GM12873 (cell line): ENCODE measurements around the gene KRT9.

Experiments
- CTCF ChIP-seq: IDR thresholded peaks from 2 replicates; pipeline ENCODE4 v1.5.1; 2012; ENCODE audit warnings: low read depth, mild to moderate bottlenecking, moderate library complexity, low read length, control low read depth; ENCODE audit not compliant: insufficient read depth; ENCODE audit errors: missing control alignments

Gene KRT9

DNA sequence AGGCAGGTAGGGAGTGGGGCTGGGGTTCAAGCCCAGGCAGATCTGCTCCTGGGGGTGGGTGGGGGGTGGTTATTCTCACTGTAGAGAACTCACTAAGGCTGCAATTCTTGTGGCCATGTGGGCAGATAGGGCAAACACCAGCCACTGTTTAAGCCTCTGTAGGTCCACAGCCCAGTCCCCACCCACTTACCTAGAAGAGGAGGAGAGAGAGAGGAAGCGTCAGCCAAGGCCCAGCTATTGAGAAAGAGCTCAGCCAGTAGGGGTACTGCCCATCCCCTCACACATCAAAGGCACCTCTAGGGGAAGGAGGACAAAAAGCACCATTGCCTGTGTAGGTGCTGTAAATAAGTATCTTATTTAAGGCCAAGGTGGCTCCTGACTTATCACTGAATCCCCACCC lies 27.8 kb upstream of the KRT9 start:
- TF ChIP-seq CTCF: no peak

GRCh38 chr17:41595585-41595984 lies 23.7 kb upstream of the KRT9 start:
- TF ChIP-seq CTCF: no peak

DNA sequence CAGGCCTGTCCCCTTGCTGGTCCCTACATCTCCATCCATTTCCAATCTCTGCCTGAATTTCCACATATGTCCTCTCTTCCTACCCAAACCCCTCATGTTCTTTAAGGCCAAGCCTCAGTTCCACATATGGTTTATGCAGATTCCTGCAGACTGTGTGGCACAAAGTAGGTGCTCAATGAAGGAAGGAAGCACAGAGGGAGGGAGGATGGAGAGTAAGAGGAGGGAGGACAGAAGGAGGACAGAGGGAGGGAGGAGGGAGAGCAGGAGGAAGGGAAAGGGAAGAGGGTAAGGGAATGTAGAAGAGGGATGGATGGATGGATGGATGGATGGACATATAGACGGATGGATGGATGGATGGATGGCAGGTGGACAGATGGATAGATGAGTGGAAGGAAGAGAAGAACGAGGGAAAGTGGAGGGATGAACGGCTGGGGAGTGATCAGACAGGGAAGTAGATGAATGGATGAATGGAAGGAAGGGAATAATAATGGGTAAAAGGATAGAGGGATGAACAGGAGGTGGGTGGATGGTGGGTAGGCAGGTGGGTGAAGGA lies 22.6 kb upstream of the KRT9 start:
- no peak for TF ChIP-seq CTCF

GRCh38 chr17:41593306-41593981 lies 21.6 kb upstream of the KRT9 start:
- TF ChIP-seq CTCF: no peak

GRCh38 chr17:41592601-41593305 lies 20.9 kb upstream of the KRT9 start:
- no peak for TF ChIP-seq CTCF

- TF ChIP-seq CTCF: no peak
These were observed 17.4 kb upstream of the KRT9 start for GRCh38 chr17:41589301-41589700.

- no peak for TF ChIP-seq CTCF
These were observed 16.4 kb upstream of the KRT9 start for GRCh38 chr17:41588126-41588810.
